ENCODE results near the gene NID2.

- TF ChIP-seq YBX1 (IDR thresholded peaks at IDR 0.05) (no peak), NFXL1 (CRISPR knock-in tag; IDR thresholded peaks at IDR 0.05) (no peak)
- TF ChIP-seq, protein P1, sequence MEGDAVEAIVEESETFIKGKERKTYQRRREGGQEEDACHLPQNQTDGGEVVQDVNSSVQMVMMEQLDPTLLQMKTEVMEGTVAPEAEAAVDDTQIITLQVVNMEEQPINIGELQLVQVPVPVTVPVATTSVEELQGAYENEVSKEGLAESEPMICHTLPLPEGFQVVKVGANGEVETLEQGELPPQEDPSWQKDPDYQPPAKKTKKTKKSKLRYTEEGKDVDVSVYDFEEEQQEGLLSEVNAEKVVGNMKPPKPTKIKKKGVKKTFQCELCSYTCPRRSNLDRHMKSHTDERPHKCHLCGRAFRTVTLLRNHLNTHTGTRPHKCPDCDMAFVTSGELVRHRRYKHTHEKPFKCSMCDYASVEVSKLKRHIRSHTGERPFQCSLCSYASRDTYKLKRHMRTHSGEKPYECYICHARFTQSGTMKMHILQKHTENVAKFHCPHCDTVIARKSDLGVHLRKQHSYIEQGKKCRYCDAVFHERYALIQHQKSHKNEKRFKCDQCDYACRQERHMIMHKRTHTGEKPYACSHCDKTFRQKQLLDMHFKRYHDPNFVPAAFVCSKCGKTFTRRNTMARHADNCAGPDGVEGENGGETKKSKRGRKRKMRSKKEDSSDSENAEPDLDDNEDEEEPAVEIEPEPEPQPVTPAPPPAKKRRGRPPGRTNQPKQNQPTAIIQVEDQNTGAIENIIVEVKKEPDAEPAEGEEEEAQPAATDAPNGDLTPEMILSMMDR (IDR thresholded peaks at IDR 0.05 in 2 of 3, conservative IDR thresholded peaks at IDR 0.05 in 1 of 3; ENCODE audit: insufficient read depth in 2 of 3, low read depth in 1 of 3, low read length in 3 of 3) = peak; percentile 50 to 68 (median 65)
These were observed 53.3 kb downstream of the NID2 start for GRCh38 chr14:52015411-52016030.

All from K562 (cell line).